HepG2 (cell line): ENCODE measurements around the gene POLL. TPM values are rescaled to one million over a fixed set of nuclear protein-coding genes. Genes with fewer than 3 reads are reported as not detected.

Experiments used
- ATAC-seq: fragments of 200-7000 bp; cut with Tn5 transposase; 3 replicates; pipeline ENCODE4 v1.9.1; 2020; ENCODE audit warnings: mild to moderate bottlenecking, moderate library complexity
- BruUV-seq: library from RNA; stranded (reverse); fragments of 400-500 nt; replicated peaks from 2 replicates; lab custom pipeline; 2021; lab: Mats Ljungman, UMichigan
- CTCF ChIA-PET: fragments of 300-600 bp; formaldehyde crosslinking; extraction: SDS; loops from one replicate; lab custom pipeline; 2021; ENCODE audit warnings: low total read pairs, inconsistent platforms, low intra/inter-chr PET ratio; lab: Yijun Ruan, JAX
- POLR2A ChIA-PET: fragments of 350-600 bp; sonication (Branson Sonifier 250); formaldehyde crosslinking; loops from one replicate; lab custom pipeline; 2020; ENCODE audit warnings: antibody characterized with exemption, inconsistent platforms; lab: Yijun Ruan, JAX
- DNase-seq: peaks from one replicate; pipeline ENCODE4 v3.0.0-alpha.2; 2015; ENCODE audit warnings: low spot score
- FAIRE-seq: peaks from 3 replicates; lab custom pipeline; 2011; peaks lifted over from hg19 to GRCh38; lab: Jason Lieb, UNC
- H2AFZ ChIP-seq: one replicate; pipeline ENCODE4 v1.6.1; 2011; ENCODE audit warnings: low read length, inconsistent platforms
- H3K27ac ChIP-seq: fragments of 300-600 bp; 3 replicates; pipeline ENCODE4 v1.8.0; 2011; ENCODE audit warnings: mixed run types, mild to moderate bottlenecking, mixed read lengths, low read length, inconsistent platforms; ENCODE audit not compliant: insufficient read depth; ENCODE audit errors: extremely low read length
- H3K27me3 ChIP-seq, 2 experiments: fragments of 200-600 bp in 1 of 2; 2 replicates in 1 of 2; 3 replicates in 1 of 2; pipeline versions ENCODE4 v1.6.0 to v1.8.0; 2011; ENCODE audit warnings: low read length in 2 of 2, mild to moderate bottlenecking in 2 of 2, moderate library complexity in 2 of 2, inconsistent platforms in 1 of 2; ENCODE audit not compliant: insufficient read depth in 2 of 2, control insufficient read depth in 1 of 2
- H3K36me3 ChIP-seq, 2 experiments: fragments of 200-600 bp in 1 of 2; replicated peaks in 1 of 2; 2 replicates in 1 of 2; 3 replicates in 1 of 2; pipeline versions ENCODE4 v1.5.1 to v1.8.0; 2011; ENCODE audit warnings: low read length in 2 of 2, inconsistent platforms in 1 of 2; ENCODE audit not compliant: insufficient read depth in 2 of 2, control insufficient read depth in 1 of 2
- H3K4me1 ChIP-seq: 2 replicates; pipeline ENCODE4 v1.5.1; 2012; ENCODE audit warnings: low read length, inconsistent platforms; ENCODE audit not compliant: insufficient read depth
- H3K4me2 ChIP-seq: 2 replicates; pipeline ENCODE4 v1.6.0; 2011; ENCODE audit warnings: low read depth, low read length, inconsistent platforms
- H3K4me3 ChIP-seq, 3 experiments: fragments of 200-600 bp in 1 of 3; sonication (generic), shearing (Covaris generic) in 1 of 3; replicated peaks in 1 of 3; 2 replicates each; pipeline ENCODE4 v1.5.1; 2011 to 2016; ENCODE audit warnings: low read length in 3 of 3, inconsistent platforms in 2 of 3, low read depth in 2 of 3, mild to moderate bottlenecking in 2 of 3, control low read depth in 1 of 3, mixed read lengths in 1 of 3; ENCODE audit not compliant: insufficient read depth in 1 of 3
- H3K79me2 ChIP-seq: one replicate; pipeline ENCODE4 v1.6.1; 2011; ENCODE audit warnings: low read length, inconsistent platforms; ENCODE audit not compliant: insufficient read depth
- H3K9ac ChIP-seq: 2 replicates; pipeline ENCODE4 v1.6.0; 2011; ENCODE audit warnings: mild to moderate bottlenecking, low read depth, low read length, inconsistent platforms; ENCODE audit not compliant: insufficient read depth
- H3K9me3 ChIP-seq: 2 replicates; pipeline ENCODE4 v1.5.1; 2012; ENCODE audit warnings: mild to moderate bottlenecking, low read length
- H4K20me1 ChIP-seq: 2 replicates; pipeline ENCODE4 v1.6.0; 2011; ENCODE audit warnings: inconsistent platforms, mild to moderate bottlenecking, low read length, moderate library complexity; ENCODE audit not compliant: insufficient read depth
- ATM ChIP-seq: fragments of 450-650 bp; IDR thresholded peaks from 2 replicates; pipeline ENCODE4 v1.7.1; 2017; ENCODE audit warnings: mild to moderate bottlenecking, borderline replicate concordance
- FOXA1 ChIP-seq, 2 experiments: fragments of 450-650 bp in 1 of 2; sonication (generic) in 1 of 2; formaldehyde crosslinking in 1 of 2; IDR thresholded peaks; 2 replicates each; pipeline versions ENCODE4 v1.4.0 to v1.6.1; 2016 to 2020; ENCODE audit warnings: missing genetic modification reagents in 1 of 2
- HNF4A ChIP-seq: sonication (generic); formaldehyde crosslinking; IDR thresholded peaks from 2 replicates; pipeline ENCODE4 v1.4.0; 2020; ENCODE audit warnings: missing genetic modification reagents
- JARID2 ChIP-seq: sonication (generic); formaldehyde crosslinking; IDR thresholded peaks from 2 replicates; pipeline ENCODE4 v1.8.1; 2023; ENCODE audit warnings: missing genetic modification reagents, inconsistent platforms; ENCODE audit not compliant: insufficient replicate concordance
- SMYD3 ChIP-seq: sonication (generic); formaldehyde crosslinking; IDR thresholded peaks from 2 replicates; pipeline ENCODE4 v1.8.1; 2023; ENCODE audit warnings: mild to moderate bottlenecking, missing genetic modification reagents
- YEATS2 ChIP-seq: sonication (generic); formaldehyde crosslinking; IDR thresholded peaks from 2 replicates; pipeline ENCODE4 v1.4.0; 2020; ENCODE audit warnings: missing genetic modification reagents, borderline replicate concordance
- ZNF549 ChIP-seq: sonication (generic); formaldehyde crosslinking; IDR thresholded peaks from 2 replicates; pipeline ENCODE4 v1.5.0; 2020; ENCODE audit warnings: missing genetic modification reagents
- ZNF709 ChIP-seq: sonication (generic); formaldehyde crosslinking; IDR thresholded peaks from 2 replicates; pipeline ENCODE4 v1.5.0; 2020; ENCODE audit warnings: mild to moderate bottlenecking, missing genetic modification reagents
- WGBS: methylation state at CpG from one replicate; pipeline ENCODE4 v1.1.6; 2017; ENCODE audit warnings: low lambda C conversion rate; 5-methylcytosine and 5-hydroxymethylcytosine counted together
- in situ Hi-C: cut with HindIII; loops from 2 replicates; pipeline ENCODE4 v1.10.0; 2017; ENCODE audit warnings: low pct_unique_long_range_greater_than_20kb; ENCODE audit not compliant: extremely low pct_ligation_motif_present
- intact Hi-C: fragments of 100-400 bp; cut with micrococcal nuclease; formaldehyde crosslinking; loops from one replicate; pipeline ENCODE4 v1.10.0; 2022; ENCODE audit not compliant: unreplicated experiment
- polyA plus RNA-seq, 8 experiments: library from polyadenylated mRNA; depleted of rRNA in 3 of 8; stranded (reverse) in 7 of 8; unstranded in 1 of 8; fragments of >200 nt; fragmentation: Illumina TruSeq in 4 of 8; extraction: Trizol in 4 of 8; gene quantifications; 2 replicates each; pipeline versions ENCODE4 v1.2.1 to v1.2.3, GENCODE V29; 2011 to 2016; ENCODE audit warnings: low read depth in 4 of 8, missing spikeins in 1 of 8, mixed read lengths in 1 of 8; ENCODE audit not compliant: insufficient read depth in 1 of 8
- total RNA-seq, 5 experiments: library from RNA; depleted of rRNA; stranded (reverse); fragments of >200 nt; fragmentation: Illumina TruSeq; extraction: Trizol; gene quantifications; 2 replicates each; pipeline ENCODE4 v1.2.3, GENCODE V29; 2016; ENCODE audit warnings: low read depth in 1 of 5
- TF ChIP-seq, protein P1 (sequence below): sonication (generic); formaldehyde crosslinking; IDR thresholded peaks from 2 replicates; pipeline ENCODE4 v1.4.0; 2020; ENCODE audit warnings: missing genetic modification reagents

The POLL gene
- total and polyA plus RNA-seq, 2 of the 13 experiments (the other 11 are each of a cell fraction or from before 2014, with no cell fraction given): 13.8 to 19.1 TPM

- POLR2A ChIA-PET: no interaction called here
Measured at GRCh38 chr10:101630633-101630920, 42.5 kb upstream of the POLL start.

DNA sequence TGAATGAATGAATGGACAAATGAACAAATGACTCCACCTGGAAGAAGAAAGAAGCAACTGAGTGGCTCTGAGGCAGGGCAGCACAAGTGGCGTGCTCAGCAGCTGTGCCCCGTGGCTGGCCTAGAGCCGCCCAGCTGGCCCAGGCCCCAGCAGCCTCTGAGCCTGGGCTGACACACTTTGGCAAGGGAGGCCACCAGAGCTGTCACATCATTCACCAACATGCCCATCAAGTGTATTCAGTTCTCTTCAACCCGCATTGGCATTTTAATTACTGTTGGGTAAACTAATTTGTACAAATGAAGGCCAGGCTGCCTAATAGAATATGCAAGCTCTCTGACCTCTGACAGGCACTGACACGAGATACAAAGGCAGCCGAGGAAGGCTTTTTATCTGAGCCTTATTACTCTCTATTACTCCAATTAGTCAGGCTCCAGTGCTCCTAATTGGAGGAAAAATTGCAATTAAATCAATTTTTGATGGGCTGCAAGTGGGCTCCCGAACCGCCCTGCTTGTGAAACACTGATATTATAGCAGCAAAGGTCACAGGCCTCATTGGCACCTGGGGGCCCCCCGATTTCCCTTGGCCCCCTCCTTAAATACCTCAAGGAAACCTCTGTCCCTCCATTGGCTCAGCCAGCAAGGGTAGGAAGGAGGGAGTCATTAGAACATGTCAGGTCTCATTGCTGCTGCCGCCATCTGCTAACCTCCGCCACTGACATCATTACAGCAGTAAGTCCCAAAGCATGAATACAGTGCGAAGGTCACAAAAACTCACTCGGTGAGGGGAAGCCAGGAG, 42.0 kb upstream of the POLL start:
- Histone ChIP-seq H3K36me3 (peaks cover 4 to 12% of the 10 kb centered on the region in 2 experiments; a peak in 2 of 5 replicates), H2AFZ (no peak overlapping the region), H3K4me2 (no peak overlapping the region), H3K27me3 (no peaks in the 10 kb centered on the region)
- intact Hi-C loops: no loop called here
- peak; percentile 81; the same call in 1 of the 2 replicates for TF ChIP-seq ZNF549 (CRISPR knock-in tag)
- TF ChIP-seq FOXA1 (IDR thresholded peaks at IDR 0.05): no peak
- TF ChIP-seq FOXA1 (CRISPR knock-in tag; IDR thresholded peaks at IDR 0.05): no peak
- TF ChIP-seq ZNF709 (CRISPR knock-in tag): peak; percentile 87; the same call in 1 of the 2 replicates
- TF ChIP-seq HNF4A (CRISPR knock-in tag): peak; percentile 58
- TF ChIP-seq ATM: no peak
- TF ChIP-seq, protein P1, sequence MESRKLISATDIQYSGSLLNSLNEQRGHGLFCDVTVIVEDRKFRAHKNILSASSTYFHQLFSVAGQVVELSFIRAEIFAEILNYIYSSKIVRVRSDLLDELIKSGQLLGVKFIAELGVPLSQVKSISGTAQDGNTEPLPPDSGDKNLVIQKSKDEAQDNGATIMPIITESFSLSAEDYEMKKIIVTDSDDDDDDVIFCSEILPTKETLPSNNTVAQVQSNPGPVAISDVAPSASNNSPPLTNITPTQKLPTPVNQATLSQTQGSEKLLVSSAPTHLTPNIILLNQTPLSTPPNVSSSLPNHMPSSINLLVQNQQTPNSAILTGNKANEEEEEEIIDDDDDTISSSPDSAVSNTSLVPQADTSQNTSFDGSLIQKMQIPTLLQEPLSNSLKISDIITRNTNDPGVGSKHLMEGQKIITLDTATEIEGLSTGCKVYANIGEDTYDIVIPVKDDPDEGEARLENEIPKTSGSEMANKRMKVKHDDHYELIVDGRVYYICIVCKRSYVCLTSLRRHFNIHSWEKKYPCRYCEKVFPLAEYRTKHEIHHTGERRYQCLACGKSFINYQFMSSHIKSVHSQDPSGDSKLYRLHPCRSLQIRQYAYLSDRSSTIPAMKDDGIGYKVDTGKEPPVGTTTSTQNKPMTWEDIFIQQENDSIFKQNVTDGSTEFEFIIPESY: peak; percentile 96
- TF ChIP-seq, all 625 proteins: peak for 4
- in situ Hi-C loops: no loop called here
- Histone ChIP-seq H3K9me3 (no peaks in the 10 kb centered on the region), H3K27ac (no peak overlapping the region), H3K4me3 (no peak overlapping the region), H3K4me1 (peaks cover 16% of the 10 kb centered on the region), H3K79me2 (no peaks in the 10 kb centered on the region), H4K20me1 (no peaks in the 10 kb centered on the region), H3K9ac (no peak overlapping the region)
- WGBS: 89% methylated on average over 10 of the region's 13 CpGs
- FAIRE-seq (no peak), ATAC-seq (peak; percentile 66; the same call in 2 of the 3 replicates), DNase-seq (peak; percentile 34)
- CTCF ChIA-PET: no interaction called here
- POLR2A ChIA-PET: no interaction called here
- no TSS peak for BruUV-seq

More at GRCh38 chr10:101630633-101630920, 42.5 kb upstream of the POLL start:
- no TSS peak for BruUV-seq
- intact Hi-C loops (no loop called here), in situ Hi-C loops (no loop called here)
- Histone ChIP-seq H4K20me1 (no peaks in the 10 kb centered on the region), H3K4me1 (peaks cover 16% of the 10 kb centered on the region), H3K79me2 (no peaks in the 10 kb centered on the region), H3K4me2 (no peak overlapping the region), H3K4me3 (no peak overlapping the region), H2AFZ (no peak overlapping the region), H3K36me3 (peaks cover 4 to 12% of the 10 kb centered on the region in 2 experiments; a peak in 2 of 5 replicates), H3K27me3 (no peaks in the 10 kb centered on the region), H3K27ac (no peak overlapping the region), H3K9me3 (no peaks in the 10 kb centered on the region), H3K9ac (no peak overlapping the region)
- 100% methylated on average over 1 of the region's 1 CpG for WGBS
- ATAC-seq (no peak; the same call in 2 of the 3 replicates), DNase-seq (no peak), FAIRE-seq (no peak)
- no peak for TF ChIP-seq SMYD3 (CRISPR knock-in tag)
- no peak for TF ChIP-seq JARID2 (CRISPR knock-in tag)
- TF ChIP-seq ZNF709 (CRISPR knock-in tag): peak; percentile 2; the same call in 1 of the 2 replicates
- TF ChIP-seq YEATS2 (CRISPR knock-in tag): no peak
- CTCF ChIA-PET: no interaction called here
